C4-2B (cell line): ENCODE data around the gene LYZL2.

Source experiments
- H3K27ac ChIP-seq: fragments of 450-650 bp; 2 replicates; pipeline ENCODE4 v1.5.1; 2017
- ZFX ChIP-seq: fragments of 450-650 bp; IDR thresholded peaks from 2 replicates; pipeline ENCODE4 v1.6.1; 2017
- TF ChIP-seq, protein P1 (sequence below): fragments of 450-650 bp; conservative IDR thresholded peaks from 2 replicates; pipeline ENCODE4 v1.5.1; 2017; ENCODE audit warnings: mild to moderate bottlenecking

LYZL2 gene

GRCh38 chr10:30581779-30582380 lies 47.7 kb downstream of the LYZL2 start:
- TF ChIP-seq, protein P1, sequence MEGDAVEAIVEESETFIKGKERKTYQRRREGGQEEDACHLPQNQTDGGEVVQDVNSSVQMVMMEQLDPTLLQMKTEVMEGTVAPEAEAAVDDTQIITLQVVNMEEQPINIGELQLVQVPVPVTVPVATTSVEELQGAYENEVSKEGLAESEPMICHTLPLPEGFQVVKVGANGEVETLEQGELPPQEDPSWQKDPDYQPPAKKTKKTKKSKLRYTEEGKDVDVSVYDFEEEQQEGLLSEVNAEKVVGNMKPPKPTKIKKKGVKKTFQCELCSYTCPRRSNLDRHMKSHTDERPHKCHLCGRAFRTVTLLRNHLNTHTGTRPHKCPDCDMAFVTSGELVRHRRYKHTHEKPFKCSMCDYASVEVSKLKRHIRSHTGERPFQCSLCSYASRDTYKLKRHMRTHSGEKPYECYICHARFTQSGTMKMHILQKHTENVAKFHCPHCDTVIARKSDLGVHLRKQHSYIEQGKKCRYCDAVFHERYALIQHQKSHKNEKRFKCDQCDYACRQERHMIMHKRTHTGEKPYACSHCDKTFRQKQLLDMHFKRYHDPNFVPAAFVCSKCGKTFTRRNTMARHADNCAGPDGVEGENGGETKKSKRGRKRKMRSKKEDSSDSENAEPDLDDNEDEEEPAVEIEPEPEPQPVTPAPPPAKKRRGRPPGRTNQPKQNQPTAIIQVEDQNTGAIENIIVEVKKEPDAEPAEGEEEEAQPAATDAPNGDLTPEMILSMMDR = peak; percentile 91
- TF ChIP-seq ZFX = no peak
- no peak overlapping the region for H3K27ac ChIP-seq

DNA sequence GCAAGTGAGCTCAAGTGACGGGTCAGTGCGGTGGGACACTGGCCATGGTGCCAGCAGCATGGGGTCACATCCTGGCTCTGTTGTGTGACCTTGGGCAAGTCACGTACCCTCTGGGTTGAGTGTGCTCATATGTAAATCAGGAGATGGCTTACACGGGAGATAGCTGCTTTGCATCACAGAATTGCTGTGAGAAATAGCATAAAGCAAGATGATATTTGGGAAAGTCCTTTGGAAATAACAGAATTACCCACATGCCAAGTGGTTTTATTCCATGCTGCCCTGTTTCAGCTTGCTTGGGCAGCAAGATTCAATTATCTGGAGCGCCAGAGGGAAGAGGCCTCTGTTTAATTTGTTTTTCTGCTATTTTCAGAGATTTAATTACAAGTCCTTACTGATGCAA lies 48.9 kb downstream of the LYZL2 start:
- no peak overlapping the region for H3K27ac ChIP-seq
- TF ChIP-seq, protein P1 = no peak

DNA sequence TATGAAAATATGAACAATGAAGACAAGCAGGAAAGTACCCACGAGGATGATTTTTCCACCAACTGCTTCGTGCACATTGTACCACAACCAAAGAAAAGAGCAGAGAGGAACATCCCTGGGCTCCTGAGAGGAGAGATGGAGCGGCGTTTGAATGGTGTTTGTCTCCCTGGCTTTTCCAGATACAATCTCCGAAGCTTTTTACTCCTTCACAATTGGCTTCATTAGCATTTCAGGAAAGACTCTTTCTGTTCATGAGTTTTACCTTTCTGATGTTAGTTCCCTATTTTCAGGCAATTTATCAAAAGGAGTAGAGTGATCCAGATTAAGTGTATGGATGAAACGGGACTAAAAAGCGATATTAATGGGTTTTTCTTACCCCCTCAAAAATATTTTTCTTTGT lies 49.3 kb downstream of the LYZL2 start:
- H3K27ac ChIP-seq = no peak overlapping the region
- TF ChIP-seq ZFX = no peak
- TF ChIP-seq, protein P1 = no peak

DNA sequence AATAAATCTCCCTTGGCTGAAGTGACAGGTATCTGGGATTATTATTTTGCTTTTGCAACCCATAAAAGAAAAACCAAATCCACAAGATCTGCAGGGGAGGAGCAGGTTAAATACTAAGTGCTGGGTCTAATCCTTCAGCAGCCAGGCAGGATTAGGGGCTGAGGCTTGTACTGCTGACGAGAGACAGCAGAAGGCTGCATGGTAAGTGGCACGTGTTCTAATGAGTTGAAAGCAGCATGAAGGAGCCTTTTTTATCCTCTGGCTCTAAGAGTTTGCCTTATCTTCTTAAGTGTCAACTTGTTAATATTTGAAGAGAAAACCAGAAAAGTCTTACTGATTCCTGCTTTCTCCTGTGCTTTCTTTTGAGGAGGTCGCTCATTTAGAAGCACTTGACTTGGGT lies 50.0 kb downstream of the LYZL2 start:
- no peak overlapping the region for H3K27ac ChIP-seq
- no peak for TF ChIP-seq ZFX
- TF ChIP-seq, protein P1 = no peak

GRCh38 chr10:30577048-30577447 lies 52.5 kb downstream of the LYZL2 start:
- TF ChIP-seq, protein P1 = no peak
- no peak for TF ChIP-seq ZFX
- H3K27ac ChIP-seq = no peak overlapping the region

- TF ChIP-seq, protein P1 = no peak
- no peak for TF ChIP-seq ZFX
- H3K27ac ChIP-seq = no peak overlapping the region
Measured at GRCh38 chr10:30576641-30577040, 52.9 kb downstream of the LYZL2 start.

GRCh38 chr10:30574432-30574796 lies 55.1 kb downstream of the LYZL2 start:
- H3K27ac ChIP-seq = no peak overlapping the region

More at GRCh38 chr10:30574432-30574796, 55.1 kb downstream of the LYZL2 start:
- TF ChIP-seq ZFX = no peak
- TF ChIP-seq, protein P1 = no peak
